GM12891 (cell line): Measurements from ENCODE around the gene RNU6-9.

Experiments used
- PAX5 ChIP-seq: IDR thresholded peaks from 2 replicates; pipeline ENCODE4 v1.6.1; 2011; ENCODE audit warnings: low read length, moderate library complexity, mild to moderate bottlenecking; ENCODE audit not compliant: insufficient read depth, severe bottlenecking
- POLR2A ChIP-seq: IDR thresholded peaks from 2 replicates; pipeline ENCODE4 v1.6.1; 2011; ENCODE audit warnings: low read depth, low read length, control low read depth
- POLR2AphosphoS5 ChIP-seq: IDR thresholded peaks from 2 replicates; pipeline ENCODE4 v1.6.1; 2011; ENCODE audit warnings: low read depth, low read length, control low read depth
- POU2F2 ChIP-seq: IDR thresholded peaks from 2 replicates; pipeline ENCODE4 v1.6.1; 2011; ENCODE audit warnings: low read depth, mild to moderate bottlenecking, control low read depth, low read length, moderate library complexity
- TAF1 ChIP-seq: IDR thresholded peaks from 2 replicates; pipeline ENCODE4 v1.6.1; 2011; ENCODE audit warnings: low read depth, low read length, control low read depth

- no peak for TF ChIP-seq POLR2A
- TF ChIP-seq POLR2AphosphoS5 = no peak
- no peak for TF ChIP-seq TAF1
- TF ChIP-seq PAX5 = no peak
- no peak for TF ChIP-seq POU2F2
Measured at GRCh38 chr19:924553-925086, 31.3 kb downstream of the RNU6-9 start.
